ENCODE measurements around the gene PRELP. TPM values are rescaled to one million over a fixed set of nuclear protein-coding genes. Genes with fewer than 3 reads are reported as not detected.
"Not testable (repeated sequence)": the region's sequence is repeated elsewhere in the genome, so short reads cannot be mapped to it uniquely, and the experiment has no call there.

Gene PRELP
- total and polyA plus RNA-seq, 2 experiments from 2014 or later = 0.26 TPM; not detected in 1

GRCh38 chr1:203516184-203516583 lies 40.6 kb downstream of the PRELP start:
- Histone ChIP-seq H3K4me3 (no peak overlapping the region), H3K27ac (no peak overlapping the region), H3K4me1 (ENCODE audit: low read depth) (peaks cover 26% of the 10 kb centered on the region), H3K36me3 (no peaks in the 10 kb centered on the region), H3K9me3 (ENCODE audit: low read depth) (no peaks in the 10 kb centered on the region), H3K27me3 (peaks cover 25% of the 10 kb centered on the region)
- TF ChIP-seq, protein P1, sequence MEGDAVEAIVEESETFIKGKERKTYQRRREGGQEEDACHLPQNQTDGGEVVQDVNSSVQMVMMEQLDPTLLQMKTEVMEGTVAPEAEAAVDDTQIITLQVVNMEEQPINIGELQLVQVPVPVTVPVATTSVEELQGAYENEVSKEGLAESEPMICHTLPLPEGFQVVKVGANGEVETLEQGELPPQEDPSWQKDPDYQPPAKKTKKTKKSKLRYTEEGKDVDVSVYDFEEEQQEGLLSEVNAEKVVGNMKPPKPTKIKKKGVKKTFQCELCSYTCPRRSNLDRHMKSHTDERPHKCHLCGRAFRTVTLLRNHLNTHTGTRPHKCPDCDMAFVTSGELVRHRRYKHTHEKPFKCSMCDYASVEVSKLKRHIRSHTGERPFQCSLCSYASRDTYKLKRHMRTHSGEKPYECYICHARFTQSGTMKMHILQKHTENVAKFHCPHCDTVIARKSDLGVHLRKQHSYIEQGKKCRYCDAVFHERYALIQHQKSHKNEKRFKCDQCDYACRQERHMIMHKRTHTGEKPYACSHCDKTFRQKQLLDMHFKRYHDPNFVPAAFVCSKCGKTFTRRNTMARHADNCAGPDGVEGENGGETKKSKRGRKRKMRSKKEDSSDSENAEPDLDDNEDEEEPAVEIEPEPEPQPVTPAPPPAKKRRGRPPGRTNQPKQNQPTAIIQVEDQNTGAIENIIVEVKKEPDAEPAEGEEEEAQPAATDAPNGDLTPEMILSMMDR (IDR thresholded peaks at IDR 0.05; ENCODE audit: low read depth, low read length) = no peak
- no peak for DNase-seq (ENCODE audit: low read depth in 1 of 2, low spot score in 1 of 2)

DNA sequence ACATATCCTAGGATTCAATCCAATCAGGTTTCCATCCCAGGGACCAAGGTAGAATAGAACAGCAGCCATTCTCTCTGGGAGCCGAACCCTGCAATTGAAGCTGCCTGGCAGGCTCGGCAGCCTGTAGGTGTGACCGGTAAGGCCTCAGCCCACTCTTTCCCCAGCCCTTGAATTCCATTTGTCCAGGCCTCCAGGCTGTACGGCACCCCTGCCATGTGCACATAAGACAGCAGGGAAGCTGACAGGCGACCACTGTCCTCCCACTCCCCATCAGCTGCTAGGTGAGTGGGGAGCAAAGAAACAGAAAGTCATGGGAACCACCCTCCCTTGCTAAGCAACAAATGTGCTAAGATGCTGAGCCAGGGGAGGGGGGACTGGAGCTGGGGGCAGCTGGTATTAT lies 41.3 kb downstream of the PRELP start:
- Histone ChIP-seq H3K27me3 (peaks cover 28% of the 10 kb centered on the region), H3K36me3 (no peaks in the 10 kb centered on the region), H3K9me3 (ENCODE audit: low read depth) (no peaks in the 10 kb centered on the region), H3K4me3 (no peak overlapping the region), H3K4me1 (ENCODE audit: low read depth) (peaks cover 26% of the 10 kb centered on the region), H3K27ac (no peak overlapping the region)
- no peak for DNase-seq (ENCODE audit: low read depth in 1 of 2, low spot score in 1 of 2)
- TF ChIP-seq, protein P1 (IDR thresholded peaks at IDR 0.05; ENCODE audit: low read depth, low read length) = no peak

GRCh38 chr1:203517426-203518110 lies 42.0 kb downstream of the PRELP start:
- H3K27ac ChIP-seq = no peak overlapping the region
- H3K27me3 ChIP-seq = peaks cover 28% of the 10 kb centered on the region
- no peak for DNase-seq (ENCODE audit: low read depth in 1 of 2, low spot score in 1 of 2)
- no peaks in the 10 kb centered on the region for H3K36me3 ChIP-seq
- H3K9me3 ChIP-seq (ENCODE audit: low read depth) = no peaks in the 10 kb centered on the region
- peaks cover 24% of the 10 kb centered on the region for H3K4me1 ChIP-seq (ENCODE audit: low read depth)
- TF ChIP-seq, protein P1 (IDR thresholded peaks at IDR 0.05; ENCODE audit: low read depth, low read length) = no peak
- no peak overlapping the region for H3K4me3 ChIP-seq

- not testable (repeated sequence) for H3K27ac ChIP-seq; H3K9me3 ChIP-seq (ENCODE audit: low read depth); DNase-seq (ENCODE audit: low read depth in 1 of 2, low spot score in 1 of 2); H3K4me3 ChIP-seq; H3K36me3 ChIP-seq
- peaks cover 19% of the 10 kb centered on the region for H3K4me1 ChIP-seq (ENCODE audit: low read depth)
- peaks cover 28% of the 10 kb centered on the region for H3K27me3 ChIP-seq
Measured at GRCh38 chr1:203518139-203518538, 42.5 kb downstream of the PRELP start.

DNA sequence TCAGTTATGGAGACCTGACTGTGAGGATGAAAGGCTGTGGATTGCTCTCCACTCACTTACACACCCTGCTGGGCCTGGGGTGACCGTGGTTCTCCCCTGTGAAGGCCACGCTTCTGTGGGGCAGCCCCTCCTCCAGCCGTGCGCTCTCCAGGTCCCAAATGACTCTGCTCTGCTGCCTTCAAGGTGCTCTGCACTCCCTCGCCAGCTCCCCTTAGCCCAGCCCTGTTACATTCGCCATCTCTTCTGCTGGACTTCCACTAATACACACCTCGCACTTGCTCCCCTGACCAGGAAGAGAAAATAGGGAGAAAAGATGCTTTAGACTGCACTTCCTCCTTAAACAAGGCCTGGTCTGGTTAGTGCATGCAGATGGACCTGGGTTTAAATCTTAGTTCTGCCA lies 42.9 kb downstream of the PRELP start:
- H3K4me3 ChIP-seq = no peak overlapping the region
- H3K4me1 ChIP-seq (ENCODE audit: low read depth) = peaks cover 15% of the 10 kb centered on the region

More for the DNA sequence above, 42.9 kb downstream of the PRELP start:
- no peaks in the 10 kb centered on the region for H3K36me3 ChIP-seq
- TF ChIP-seq, protein P1 (IDR thresholded peaks at IDR 0.05; ENCODE audit: low read depth, low read length) = no peak
- peaks cover 28% of the 10 kb centered on the region for H3K27me3 ChIP-seq
- no peak overlapping the region for H3K27ac ChIP-seq
- no peak for DNase-seq (ENCODE audit: low read depth in 1 of 2, low spot score in 1 of 2)
- no peaks in the 10 kb centered on the region for H3K9me3 ChIP-seq (ENCODE audit: low read depth)

Data from cardiac muscle cell (in vitro differentiated cells and primary cell).